ENCODE results near the gene IPMK. TPM values are rescaled to one million over a fixed set of nuclear protein-coding genes. Genes with fewer than 3 reads are reported as not detected.

The IPMK gene
- total and polyA plus RNA-seq, 2 donors (not counting 3 experiments of a cell fraction or from before 2014, with no cell fraction given) = 1.4 to 8.1 TPM

DNA sequence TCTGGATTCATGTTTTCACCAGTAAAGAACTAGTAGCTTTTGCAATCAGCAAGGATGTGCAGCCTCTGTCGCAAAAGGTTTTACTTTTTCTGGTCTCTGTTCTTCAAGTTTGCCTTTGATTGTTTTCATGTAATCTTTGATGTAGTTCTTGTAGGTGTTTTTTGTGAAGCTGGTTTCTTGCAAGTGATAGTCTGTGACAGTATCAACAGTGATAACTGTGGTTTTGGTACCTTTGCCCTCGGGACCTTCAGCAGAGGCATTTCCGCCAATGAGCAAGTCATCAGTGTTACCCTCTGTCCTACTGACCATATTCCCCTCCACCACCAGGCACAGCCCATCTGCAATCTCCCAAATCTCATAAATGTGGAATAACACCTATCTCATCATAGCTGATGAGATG lies 55.1 kb downstream of the IPMK start:
- no TSS peak for BruUV-seq (replicated peaks)
- CTCF ChIA-PET = interaction anchor here (1.3 to 2.4 kb wide), 3 partner anchors 15 to 78 kb away, joined by 3 to 6 read pairs (median 3); no protein-coding TSS in a partner anchor
- POLR2A ChIA-PET = no interaction called here

More for the DNA sequence above, 55.1 kb downstream of the IPMK start:
- H3K36me3 ChIP-seq (ENCODE audit: control insufficient read depth in 2 of 2, extremely low read depth in 1 of 2, insufficient read depth in 2 of 2, low read length in 2 of 2) = peaks cover 0 to 6% of the 10 kb centered on the region in 2 experiments
- FAIRE-seq (no peak), DNase-seq (ENCODE audit: low read depth, low spot score) (no peak)
- no peaks in the 10 kb centered on the region for H3K27me3 ChIP-seq (ENCODE audit: control insufficient read depth in 2 of 2, insufficient read depth in 2 of 2, low read length in 2 of 2)
- TF ChIP-seq, protein P1, sequence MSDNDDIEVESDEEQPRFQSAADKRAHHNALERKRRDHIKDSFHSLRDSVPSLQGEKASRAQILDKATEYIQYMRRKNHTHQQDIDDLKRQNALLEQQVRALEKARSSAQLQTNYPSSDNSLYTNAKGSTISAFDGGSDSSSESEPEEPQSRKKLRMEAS (IDR thresholded peaks at IDR 0.05; ENCODE audit: insufficient read depth, insufficient read length) = no peak
- TF ChIP-seq MYC (IDR thresholded peaks at IDR 0.05; ENCODE audit: low read depth, low read length) (no peak), JUN (IDR thresholded peaks at IDR 0.05; ENCODE audit: borderline replicate concordance, insufficient read depth, insufficient read length, low read depth) (no peak), POLR2AphosphoS5 (IDR thresholded peaks at IDR 0.05; ENCODE audit: insufficient read depth, low read depth, low read length) (no peak), POLR2A (IDR thresholded peaks at IDR 0.05; ENCODE audit: low read depth, low read length) (no peak), GATA2 (IDR thresholded peaks at IDR 0.05; ENCODE audit: insufficient read depth, insufficient read length, low read depth, low read length) (no peak), EZH2 (IDR thresholded peaks at IDR 0.05; ENCODE audit: borderline replicate concordance, low read depth, low read length, severe bottlenecking) (no peak), FOS (IDR thresholded peaks at IDR 0.05; ENCODE audit: borderline replicate concordance, insufficient read depth, low read length) (no peak)
- TF ChIP-seq, protein P2, sequence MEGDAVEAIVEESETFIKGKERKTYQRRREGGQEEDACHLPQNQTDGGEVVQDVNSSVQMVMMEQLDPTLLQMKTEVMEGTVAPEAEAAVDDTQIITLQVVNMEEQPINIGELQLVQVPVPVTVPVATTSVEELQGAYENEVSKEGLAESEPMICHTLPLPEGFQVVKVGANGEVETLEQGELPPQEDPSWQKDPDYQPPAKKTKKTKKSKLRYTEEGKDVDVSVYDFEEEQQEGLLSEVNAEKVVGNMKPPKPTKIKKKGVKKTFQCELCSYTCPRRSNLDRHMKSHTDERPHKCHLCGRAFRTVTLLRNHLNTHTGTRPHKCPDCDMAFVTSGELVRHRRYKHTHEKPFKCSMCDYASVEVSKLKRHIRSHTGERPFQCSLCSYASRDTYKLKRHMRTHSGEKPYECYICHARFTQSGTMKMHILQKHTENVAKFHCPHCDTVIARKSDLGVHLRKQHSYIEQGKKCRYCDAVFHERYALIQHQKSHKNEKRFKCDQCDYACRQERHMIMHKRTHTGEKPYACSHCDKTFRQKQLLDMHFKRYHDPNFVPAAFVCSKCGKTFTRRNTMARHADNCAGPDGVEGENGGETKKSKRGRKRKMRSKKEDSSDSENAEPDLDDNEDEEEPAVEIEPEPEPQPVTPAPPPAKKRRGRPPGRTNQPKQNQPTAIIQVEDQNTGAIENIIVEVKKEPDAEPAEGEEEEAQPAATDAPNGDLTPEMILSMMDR (IDR thresholded peaks at IDR 0.05; ENCODE audit: extremely low read depth in 1 of 2, insufficient read depth in 1 of 2, low read depth in 1 of 2, low read length in 2 of 2) = no peak
- no peaks in the 10 kb centered on the region for H3K79me2 ChIP-seq (ENCODE audit: control insufficient read depth, insufficient read depth, low read length)
- H3K9me1 ChIP-seq (replicated peaks; ENCODE audit: control insufficient read depth, extremely low read depth, insufficient read depth, low read length) = no peaks in the 10 kb centered on the region
- no peak overlapping the region for H2AFZ ChIP-seq (ENCODE audit: low read depth, low read length)
- intact Hi-C loops (cut with micrococcal nuclease) (no loop called here), dilution Hi-C loops (cut with MboI; ENCODE audit: extremely low pct_ligation_motif_present, low sequenced_read_pairs) (no loop called here)
- peaks cover 2% of the 10 kb centered on the region for H4K20me1 ChIP-seq (replicated peaks; ENCODE audit: control insufficient read depth, extremely low read depth, insufficient read depth, low read length)
- no peak overlapping the region for H3K4me2 ChIP-seq (ENCODE audit: insufficient read depth, low read length)
- H3K27ac ChIP-seq (ENCODE audit: insufficient read depth, low read depth, low read length) = no peak overlapping the region
- no peaks in the 10 kb centered on the region for H3K4me1 ChIP-seq (ENCODE audit: control insufficient read depth, extremely low read depth, insufficient read depth, low read length)
- H3K4me3 ChIP-seq (replicated peaks in 1 of 3; ENCODE audit: insufficient read depth in 1 of 3, low read depth in 1 of 3, low read length in 3 of 3) = no peak overlapping the region
- H3K9ac ChIP-seq (replicated peaks; ENCODE audit: extremely low read depth, insufficient read depth, low read length) = no peak overlapping the region
- H3K9me3 ChIP-seq (replicated peaks; ENCODE audit: control insufficient read depth, insufficient read depth, low read length) = no peaks in the 10 kb centered on the region

All from endothelial cell of umbilical vein (primary cell).